HepG2 (cell line): ENCODE measurements around the gene GATAD2B. TPM values are rescaled to one million over a fixed set of nuclear protein-coding genes. Genes with fewer than 3 reads are reported as not detected.

ENCODE experiments used
- CBX5 ChIP-seq: sonication (generic); formaldehyde crosslinking; IDR thresholded peaks from 2 replicates; pipeline ENCODE4 v1.4.0; 2020; ENCODE audit warnings: missing genetic modification reagents, borderline replicate concordance
- DR1 ChIP-seq: sonication (generic); formaldehyde crosslinking; IDR thresholded peaks from 2 replicates; pipeline ENCODE4 v1.8.0; 2021; ENCODE audit warnings: mild to moderate bottlenecking, missing genetic modification reagents, inconsistent platforms
- FIP1L1 ChIP-seq: fragments of 200-400 bp; formaldehyde crosslinking; IDR thresholded peaks from 2 replicates; pipeline ENCODE4 v1.6.1; 2018; ENCODE audit warnings: low read depth, mild to moderate bottlenecking, low read length, moderate library complexity, borderline replicate concordance; ENCODE audit not compliant: insufficient read depth
- GATAD1 ChIP-seq: IDR thresholded peaks from 2 replicates; pipeline ENCODE4 v1.6.1; 2016; ENCODE audit warnings: missing genetic modification reagents, missing compliant biosample characterization
- GLI4 ChIP-seq: sonication (generic); formaldehyde crosslinking; IDR thresholded peaks from 2 replicates; pipeline ENCODE4 v1.5.1; 2020; ENCODE audit warnings: missing genetic modification reagents, mild to moderate bottlenecking, moderate library complexity, borderline replicate concordance
- GZF1 ChIP-seq: sonication (generic); formaldehyde crosslinking; IDR thresholded peaks from 2 replicates; pipeline ENCODE4 v1.5.1; 2020; ENCODE audit warnings: mild to moderate bottlenecking, missing genetic modification reagents
- HDAC1 ChIP-seq: sonication (generic); formaldehyde crosslinking; IDR thresholded peaks from 2 replicates; pipeline ENCODE4 v1.5.1; 2020; ENCODE audit warnings: mild to moderate bottlenecking, missing genetic modification reagents
- HMG20B ChIP-seq: conservative IDR thresholded peaks from 2 replicates; pipeline ENCODE4 v1.6.1; 2016; ENCODE audit warnings: missing genetic modification reagents, missing compliant biosample characterization
- HNF4A ChIP-seq: sonication (generic); formaldehyde crosslinking; IDR thresholded peaks from 2 replicates; pipeline ENCODE4 v1.4.0; 2020; ENCODE audit warnings: missing genetic modification reagents
- HNF4G ChIP-seq, 2 experiments: sonication (generic) in 1 of 2; formaldehyde crosslinking in 1 of 2; IDR thresholded peaks; 2 replicates each; pipeline versions ENCODE4 v1.4.0 to v1.6.1; 2011 to 2020; ENCODE audit warnings: borderline replicate concordance in 2 of 2, low read depth in 2 of 2, mild to moderate bottlenecking in 2 of 2, low read length in 1 of 2, missing genetic modification reagents in 1 of 2, moderate library complexity in 1 of 2
- MNT ChIP-seq: fragments of 450-650 bp; IDR thresholded peaks from 2 replicates; pipeline ENCODE4 v1.6.1; 2016
- MXD1 ChIP-seq: sonication (generic); formaldehyde crosslinking; IDR thresholded peaks from 2 replicates; pipeline ENCODE4 v1.4.0; 2020; ENCODE audit warnings: mild to moderate bottlenecking, missing genetic modification reagents
- STAG1 ChIP-seq: sonication (generic); formaldehyde crosslinking; IDR thresholded peaks from 2 replicates; pipeline ENCODE4 v1.4.0; 2020; ENCODE audit warnings: missing genetic modification reagents
- TRIM24 ChIP-seq: sonication (generic); formaldehyde crosslinking; IDR thresholded peaks from 2 replicates; pipeline ENCODE4 v1.8.0; 2022; ENCODE audit warnings: mild to moderate bottlenecking, missing genetic modification reagents
- ZBTB14 ChIP-seq: sonication (generic); formaldehyde crosslinking; IDR thresholded peaks from 2 replicates; pipeline ENCODE4 v1.4.0; 2020; ENCODE audit warnings: missing genetic modification reagents
- ZBTB33 ChIP-seq: sonication (generic); formaldehyde crosslinking; IDR thresholded peaks from 2 replicates; pipeline ENCODE4 v1.4.0; 2020; ENCODE audit warnings: missing genetic modification reagents
- ZBTB42 ChIP-seq: sonication (generic); formaldehyde crosslinking; IDR thresholded peaks from 2 replicates; pipeline ENCODE4 v1.5.0; 2020; ENCODE audit warnings: mild to moderate bottlenecking, missing genetic modification reagents
- ZEB1 ChIP-seq: IDR thresholded peaks from 2 replicates; pipeline ENCODE4 v1.6.1; 2012; ENCODE audit warnings: mild to moderate bottlenecking, low read depth, inconsistent platforms; ENCODE audit not compliant: insufficient replicate concordance
- ZFP36L1 ChIP-seq: sonication (generic); formaldehyde crosslinking; IDR thresholded peaks from 2 replicates; pipeline ENCODE4 v1.8.0; 2022; ENCODE audit warnings: mild to moderate bottlenecking, missing genetic modification reagents, moderate library complexity
- ZGPAT ChIP-seq: IDR thresholded peaks from 2 replicates; pipeline ENCODE4 v1.6.1; 2016; ENCODE audit warnings: mild to moderate bottlenecking
- ZNF44 ChIP-seq: sonication (generic); formaldehyde crosslinking; IDR thresholded peaks from 2 replicates; pipeline ENCODE4 v1.5.1; 2020; ENCODE audit warnings: mild to moderate bottlenecking, missing genetic modification reagents
- ZSCAN25 ChIP-seq: sonication (generic); formaldehyde crosslinking; IDR thresholded peaks from 2 replicates; pipeline ENCODE4 v1.8.0; 2022; ENCODE audit warnings: mild to moderate bottlenecking, missing genetic modification reagents
- polyA plus RNA-seq, 8 experiments: library from polyadenylated mRNA; depleted of rRNA in 3 of 8; stranded (reverse) in 7 of 8; unstranded in 1 of 8; fragments of >200 nt; fragmentation: Illumina TruSeq in 4 of 8; extraction: Trizol in 4 of 8; gene quantifications; 2 replicates each; pipeline versions ENCODE4 v1.2.1 to v1.2.3, GENCODE V29; 2011 to 2016; ENCODE audit warnings: low read depth in 4 of 8, missing spikeins in 1 of 8, mixed read lengths in 1 of 8; ENCODE audit not compliant: insufficient read depth in 1 of 8
- total RNA-seq, 5 experiments: library from RNA; depleted of rRNA; stranded (reverse); fragments of >200 nt; fragmentation: Illumina TruSeq; extraction: Trizol; gene quantifications; 2 replicates each; pipeline ENCODE4 v1.2.3, GENCODE V29; 2016; ENCODE audit warnings: low read depth in 1 of 5

GATAD2B gene
- total and polyA plus RNA-seq, 2 of the 13 experiments (the other 11 are each of a cell fraction or from before 2014, with no cell fraction given) = 3.2 to 5.2 TPM

- TF ChIP-seq GATAD1 (CRISPR knock-in tag) (peak; percentile 34; the same call in 1 of the 2 replicates), STAG1 (CRISPR knock-in tag) (no peak), ZFP36L1 (CRISPR knock-in tag) (no peak), ZBTB42 (CRISPR knock-in tag) (peak; percentile 78; the same call in 1 of the 2 replicates), MNT (no peak), ZBTB33 (CRISPR knock-in tag) (no peak), HNF4A (CRISPR knock-in tag) (0 out of 2 replicates have a peak, but pooled peaks have one; percentile 4), MXD1 (CRISPR knock-in tag) (no peak; the same call in none of the 2 replicates), ZEB1 (peak; percentile 16), ZBTB14 (peak; percentile 8; the same call in 1 of the 2 replicates), GZF1 (CRISPR knock-in tag) (no peak), GLI4 (peak; percentile 85; the same call in 1 of the 2 replicates), HDAC1 (CRISPR knock-in tag) (peak; percentile 81), ZGPAT (CRISPR knock-in tag) (peak; percentile 95), FIP1L1 (no peak), DR1 (CRISPR knock-in tag) (peak; percentile 37; the same call in 1 of the 2 replicates), HNF4G (IDR thresholded peaks at IDR 0.05; ENCODE audit: borderline replicate concordance, low read depth, low read length) (no peak), HNF4G (CRISPR knock-in tag; IDR thresholded peaks at IDR 0.05; ENCODE audit: borderline replicate concordance, low read depth) (no peak), ZNF44 (CRISPR knock-in tag) (peak; percentile 87), HMG20B (CRISPR knock-in tag) (no peak), CBX5 (CRISPR knock-in tag) (no peak), ZSCAN25 (CRISPR knock-in tag) (peak; percentile 75; the same call in 1 of the 2 replicates), TRIM24 (CRISPR knock-in tag) (no peak)
Observed at GRCh38 chr1:153783233-153784190, 139.3 kb downstream of the GATAD2B start (continued).
